Neural cell (in vitro differentiated cells): Measurements from ENCODE around the gene EN2.

Source experiments
- CTCF ChIP-seq: fragments of 450-650 bp; IDR thresholded peaks from 2 replicates; pipeline ENCODE4 v1.5.1; 2014; ENCODE audit warnings: antibody characterized with exemption, mild to moderate bottlenecking, moderate library complexity; ENCODE audit not compliant: poor library complexity, severe bottlenecking
- EZH2 ChIP-seq: fragments of 200-600, 300-800 bp; shearing (Covaris generic), sonication (generic); IDR thresholded peaks from 2 replicates; pipeline ENCODE4 v1.6.1; 2014; ENCODE audit warnings: antibody characterized with exemption, low read length, borderline replicate concordance, mild to moderate bottlenecking; ENCODE audit not compliant: insufficient read depth, poor library complexity, severe bottlenecking
- RAD21 ChIP-seq: fragments of 450-650 bp; conservative IDR thresholded peaks from 2 replicates; pipeline ENCODE4 v1.6.1; 2014; ENCODE audit warnings: antibody characterized with exemption, mild to moderate bottlenecking, moderate library complexity
- REST ChIP-seq: IDR thresholded peaks from 2 replicates; pipeline ENCODE4 v1.6.1; 2012; ENCODE audit warnings: borderline replicate concordance

GRCh38 chr7:155422151-155422550 is 35.8 kb upstream of the EN2 start:
- no peak for TF ChIP-seq CTCF
- TF ChIP-seq RAD21: no peak
- no peak for TF ChIP-seq REST
- no peak for TF ChIP-seq EZH2
